HG02970 (cell line): ENCODE results near the gene LRP8.

Experiments used
- ATAC-seq: cut with Tn5 transposase; IDR thresholded peaks from one replicate; pipeline ENCODE4 v1.9.1; 2021; ENCODE audit warnings: mild to moderate bottlenecking, moderate library complexity, moderate number of reproducible peaks; ENCODE audit not compliant: unreplicated experiment, low FRiP score

The LRP8 gene

DNA sequence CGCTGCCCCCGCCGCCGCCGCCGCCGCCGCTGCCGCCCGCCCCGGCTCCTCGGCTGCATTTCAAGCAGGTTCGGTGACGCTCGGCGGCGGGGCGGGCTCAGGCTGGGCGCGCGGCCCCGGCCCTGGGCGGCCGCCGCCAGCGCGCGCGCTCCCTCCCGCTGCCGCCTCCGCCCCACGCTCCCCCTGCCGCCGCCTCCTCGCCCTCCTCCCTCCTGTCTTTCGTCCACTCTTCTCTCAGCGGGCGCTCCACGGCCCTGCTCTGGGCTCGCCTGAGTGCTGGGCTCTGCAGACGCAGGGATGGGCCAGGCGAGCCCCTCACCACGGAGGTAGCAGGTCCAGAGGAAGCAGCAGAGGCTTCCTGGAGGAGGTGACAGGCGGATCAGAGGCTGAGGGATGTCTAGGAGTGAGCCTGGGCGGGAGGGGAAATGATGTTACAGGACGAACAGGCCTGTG is at the start of gene LRP8:
LRP8 (minus strand) TSS at position 62 of the 453 bp plus-strand sequence. CDS start 158 bp downstream, outside the sequence.
- peak; percentile 36 for ATAC-seq

GRCh38 chr1:53377438-53377841 is 49.6 kb upstream of the LRP8 start:
- ATAC-seq, result no peak

GRCh38 chr1:53376742-53377437 is 49.0 kb upstream of the LRP8 start:
- ATAC-seq, result no peak

DNA sequence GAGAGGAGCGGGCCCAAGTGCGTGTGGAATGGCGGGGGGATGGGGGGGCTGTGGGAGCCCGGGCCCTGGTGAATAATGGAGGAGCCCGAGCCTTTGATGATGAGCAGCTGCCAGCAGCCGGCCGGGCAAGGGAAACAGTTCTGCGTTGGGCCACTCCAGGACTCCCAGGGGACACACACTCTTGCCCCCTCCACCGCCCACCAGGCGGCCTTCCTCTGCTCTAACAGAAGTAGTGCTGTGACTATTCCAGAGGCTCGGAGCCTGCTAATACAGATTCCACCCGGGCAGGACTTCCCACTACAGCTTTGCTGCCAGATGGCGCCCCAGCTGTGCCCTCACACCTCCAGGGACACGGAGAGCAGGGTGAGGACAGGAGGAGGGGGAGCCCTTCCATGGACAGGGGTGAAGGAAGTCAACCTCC is 48.2 kb upstream of the LRP8 start:
- ATAC-seq, result no peak

DNA sequence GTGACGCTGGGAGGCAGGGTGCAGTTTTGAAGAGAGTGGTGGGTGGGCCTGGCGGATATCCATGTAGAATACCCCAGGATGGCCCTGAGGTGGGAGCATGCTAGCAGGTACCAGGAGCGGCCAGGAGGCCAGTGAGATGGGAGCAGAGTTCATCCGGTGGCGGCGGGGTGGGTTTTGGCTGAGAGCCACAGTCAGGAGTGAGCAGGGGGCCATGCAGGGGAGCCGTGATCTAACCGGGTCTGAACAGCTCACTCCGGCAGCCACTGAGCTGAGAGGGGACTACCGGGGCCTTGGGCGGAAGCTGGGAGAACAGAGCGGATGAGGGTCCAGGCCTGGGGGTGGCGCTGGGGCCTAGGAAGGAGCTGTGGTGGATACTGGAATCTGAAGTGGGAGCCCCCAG is 47.6 kb upstream of the LRP8 start:
- no peak for ATAC-seq

GRCh38 chr1:53373246-53373645 is 45.4 kb upstream of the LRP8 start:
- no peak for ATAC-seq

DNA sequence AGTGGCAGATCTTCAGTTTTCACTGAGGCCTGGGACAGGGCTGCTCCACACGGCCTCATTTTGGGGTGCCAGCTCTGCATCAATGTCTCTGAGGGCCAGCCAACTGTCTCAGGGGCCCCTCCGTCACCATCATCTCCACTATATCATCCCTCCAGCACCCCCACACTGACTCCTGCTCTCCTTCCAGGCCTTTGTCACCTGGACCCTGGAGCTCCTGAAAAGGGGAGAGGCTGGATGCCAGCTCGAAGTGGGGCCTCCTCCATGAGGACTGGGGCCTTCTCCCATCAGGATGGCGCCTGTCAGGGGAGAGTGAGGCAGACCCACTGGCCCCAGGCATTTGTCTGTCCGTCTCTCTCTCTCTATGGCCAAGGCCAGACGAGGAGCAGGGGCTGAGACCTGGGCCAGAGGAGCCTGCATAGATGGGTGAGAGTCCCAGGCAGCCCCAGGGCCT is 44.7 kb upstream of the LRP8 start:
- no peak for ATAC-seq

GRCh38 chr1:53371851-53372250 is 44.0 kb upstream of the LRP8 start:
- no peak for ATAC-seq

- ATAC-seq, result no peak
Measured at GRCh38 chr1:53371121-53371666, 43.3 kb upstream of the LRP8 start.

DNA sequence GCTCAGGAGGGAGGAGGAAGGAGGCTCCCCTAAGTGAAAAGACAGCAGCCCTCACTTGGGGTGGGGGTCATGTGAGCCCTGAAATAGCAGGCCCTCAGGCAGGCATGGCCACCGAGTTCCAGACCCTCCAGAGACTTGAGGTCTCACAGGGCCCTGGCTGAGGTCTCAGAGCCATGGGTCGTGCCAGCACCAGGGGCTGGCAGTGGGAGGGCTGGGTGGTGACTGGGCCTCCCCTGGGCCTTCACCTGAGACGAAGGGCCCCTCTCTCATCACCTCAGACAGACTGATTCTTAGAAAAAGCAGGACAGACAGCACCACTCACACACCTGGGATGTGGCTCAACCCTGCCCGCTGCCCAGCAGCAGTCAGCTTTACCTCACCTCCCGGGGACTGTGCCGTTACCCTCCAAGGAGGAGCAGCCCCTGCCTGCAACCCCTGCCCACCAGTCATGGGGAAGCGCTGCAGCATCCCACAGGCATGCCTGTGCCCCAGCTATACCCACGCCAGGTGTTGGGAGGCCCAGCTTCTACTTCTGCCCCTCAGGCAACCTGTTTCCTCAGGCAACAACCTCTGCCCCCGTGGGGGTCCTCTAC is 42.6 kb upstream of the LRP8 start:
- no peak for ATAC-seq

DNA sequence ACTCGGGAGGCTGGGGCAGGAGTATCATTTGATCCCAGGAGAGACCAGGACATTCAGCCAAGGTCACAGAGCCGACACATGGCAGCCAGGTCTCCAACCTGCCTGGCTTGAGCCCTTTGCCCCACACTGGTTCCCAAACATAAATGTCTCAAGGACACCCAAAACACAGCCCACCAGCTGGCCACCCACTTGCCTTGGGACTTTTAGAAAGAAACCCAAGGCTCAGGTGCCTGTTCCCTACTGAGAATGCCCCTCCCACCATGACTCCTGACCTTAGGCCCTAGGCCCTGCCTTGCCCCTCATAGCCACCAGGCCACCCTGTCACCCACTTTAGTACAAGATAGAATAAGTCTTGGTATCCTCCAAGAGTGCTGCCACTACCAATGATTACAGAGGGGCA is 41.9 kb upstream of the LRP8 start:
- ATAC-seq, result no peak

DNA sequence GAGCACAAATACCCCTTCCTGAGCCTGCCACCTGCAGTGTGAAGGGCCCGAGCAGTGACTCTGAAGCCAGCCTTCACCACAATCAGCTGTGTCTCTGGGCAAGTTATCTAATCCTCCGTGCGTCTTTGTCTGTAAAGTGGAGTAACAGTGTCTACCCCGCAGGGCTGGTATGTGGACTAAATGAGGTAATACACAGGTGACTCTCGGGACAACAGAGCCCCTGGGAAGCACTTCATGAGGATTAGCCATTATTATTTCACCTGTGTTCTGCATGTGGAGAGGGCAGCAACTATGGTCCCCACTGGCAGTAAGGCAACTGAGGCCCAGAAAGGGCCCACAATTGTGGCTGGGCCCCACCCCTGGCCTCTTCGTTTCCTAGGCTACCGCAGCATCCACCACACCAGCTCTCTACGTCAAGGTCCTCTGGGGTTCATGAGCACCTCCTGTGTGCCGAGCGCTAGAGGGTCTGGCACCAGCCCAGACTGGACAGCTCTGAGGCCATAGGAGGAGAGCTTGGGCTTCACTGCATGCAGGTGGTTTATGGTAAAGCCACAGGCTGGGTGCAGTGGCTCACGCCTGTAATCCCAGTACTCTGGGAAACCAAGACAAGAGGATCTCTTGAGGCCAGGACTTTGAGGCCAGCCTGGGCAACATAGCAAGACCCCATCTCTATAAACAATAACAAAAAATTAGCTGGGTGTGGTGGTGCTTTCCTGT is 41.3 kb upstream of the LRP8 start:
- ATAC-seq, result no peak

DNA sequence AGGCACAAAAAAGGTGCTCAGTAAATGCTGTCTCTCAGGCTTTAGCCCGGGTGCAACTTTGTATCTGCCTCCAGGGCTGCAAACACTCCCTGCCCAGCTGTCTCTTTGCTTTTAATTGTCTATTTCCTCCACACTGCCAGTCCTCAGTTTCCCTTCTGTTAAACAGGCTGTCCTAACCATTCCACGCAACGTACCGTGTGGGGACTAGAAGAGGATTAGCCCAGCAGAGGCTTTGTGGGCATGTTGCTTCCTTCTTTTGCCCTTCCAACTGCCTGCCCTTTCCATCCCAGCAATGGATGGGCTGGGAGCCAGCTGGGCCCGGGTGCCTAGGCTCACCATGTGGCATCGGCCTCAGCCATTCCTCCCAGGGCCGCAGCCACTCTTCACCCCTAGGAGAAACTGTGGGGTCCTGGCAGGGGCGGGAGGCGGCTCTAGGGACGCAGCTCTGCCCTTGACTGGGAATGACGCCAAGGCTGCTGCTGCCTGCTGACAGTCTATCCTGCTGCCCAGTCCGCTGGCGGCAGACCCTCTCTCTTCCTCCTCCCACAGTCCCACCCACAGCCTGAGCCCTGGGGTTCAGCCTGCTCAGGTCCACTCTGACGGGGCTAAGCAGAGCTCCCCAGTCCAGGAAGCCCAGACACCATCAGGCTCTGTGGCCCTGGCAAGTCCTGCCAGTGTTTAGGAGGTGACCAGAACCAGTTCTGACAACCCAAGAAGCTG is 40.6 kb upstream of the LRP8 start:
- no peak for ATAC-seq

DNA sequence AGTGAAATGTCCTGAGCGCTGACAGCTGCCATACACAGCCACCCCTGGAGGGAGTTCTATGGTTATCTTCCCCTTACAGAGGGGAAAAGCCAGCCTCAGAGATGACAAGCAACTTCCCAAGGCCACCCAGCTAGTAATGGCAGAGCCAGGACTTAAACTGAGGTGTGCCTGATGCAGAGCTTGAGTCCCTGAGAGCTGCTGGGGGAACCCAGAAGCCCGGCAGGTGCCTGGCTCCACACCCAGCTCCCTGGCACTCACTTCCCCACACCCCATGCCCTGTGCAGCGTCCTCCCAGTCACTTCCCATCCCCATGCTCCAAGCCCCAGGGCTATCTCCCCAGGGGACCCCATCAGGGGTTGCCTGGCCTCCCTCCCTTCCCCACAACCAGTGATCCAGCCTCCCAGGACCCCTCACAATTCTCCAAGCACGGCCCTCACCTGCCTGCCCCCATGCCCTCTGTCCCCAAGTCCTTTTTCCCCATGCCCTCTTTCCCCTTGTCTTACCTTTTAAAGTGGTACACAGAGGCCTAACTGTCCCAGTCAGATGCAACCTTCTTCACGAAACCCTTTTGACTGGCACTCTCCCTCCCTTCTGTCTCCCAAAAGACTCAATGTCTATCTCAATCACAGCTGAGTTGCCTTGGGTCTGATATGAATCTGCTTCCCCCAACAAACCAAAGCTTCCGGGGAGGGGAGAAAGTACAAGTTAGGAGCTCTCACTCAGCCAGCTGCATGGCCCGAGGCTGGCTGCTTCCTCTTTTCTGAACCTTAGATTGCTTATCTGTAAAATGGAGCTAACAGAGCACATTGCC is 39.8 kb upstream of the LRP8 start:
- peak; percentile 73 for ATAC-seq

DNA sequence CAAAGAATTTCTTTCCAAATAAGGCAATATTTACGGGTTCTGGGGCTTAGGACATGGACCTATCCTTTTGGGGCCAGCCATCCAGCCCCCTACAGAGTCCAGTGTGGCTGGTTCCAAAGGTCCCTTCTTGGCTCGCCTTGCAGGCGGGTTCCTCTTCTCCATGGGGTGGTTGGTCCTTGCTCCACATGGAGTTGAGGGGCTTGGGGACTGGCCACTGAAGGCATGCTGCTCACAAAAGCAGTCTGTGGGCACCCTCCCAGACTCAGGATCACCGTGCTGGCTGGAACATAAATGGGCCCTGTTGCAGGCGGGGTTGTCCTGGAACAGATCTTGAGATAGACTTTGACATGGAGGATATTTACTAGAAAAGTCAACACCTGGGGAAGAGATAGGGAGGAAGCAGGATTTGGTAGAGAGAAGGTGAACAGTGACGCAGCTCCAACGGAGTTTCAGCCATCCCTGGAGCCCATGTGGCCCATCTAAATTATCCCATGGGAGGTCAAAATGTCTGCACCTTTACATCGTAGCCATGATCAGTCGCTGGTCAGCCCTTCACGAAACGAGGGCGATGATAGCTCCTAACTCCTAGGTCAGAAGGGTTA is 39.1 kb upstream of the LRP8 start:
- ATAC-seq, result no peak

DNA sequence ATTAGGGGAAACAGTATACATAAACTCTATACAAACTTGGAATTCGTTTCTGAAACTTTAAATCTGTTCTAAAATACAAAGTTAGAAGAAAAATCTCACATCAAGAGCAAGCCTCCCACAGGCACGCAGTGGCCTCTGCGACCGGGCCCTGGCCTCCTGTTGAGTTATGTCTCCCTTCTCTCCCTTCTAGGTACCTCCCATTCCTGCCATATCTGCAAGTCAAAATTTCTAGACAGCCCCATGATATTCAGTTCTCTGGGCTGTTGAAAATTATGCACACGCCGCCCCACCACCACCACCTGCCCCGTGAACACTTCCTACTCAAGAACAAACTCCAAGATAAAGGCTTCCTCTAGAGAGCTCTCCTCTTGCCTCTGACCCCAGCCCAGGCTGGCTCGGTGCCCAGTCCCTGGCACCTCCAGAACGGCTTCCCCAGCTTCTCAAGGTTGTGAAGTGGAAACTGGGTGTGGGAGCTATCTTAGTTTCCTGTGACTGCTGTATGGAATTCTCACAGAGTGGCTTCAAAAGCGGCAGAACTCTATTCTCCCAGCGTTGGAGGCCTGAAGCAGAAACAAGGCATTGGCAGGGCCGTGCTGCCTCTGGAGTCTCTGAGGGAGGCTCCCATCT is 37.7 kb upstream of the LRP8 start:
- no peak for ATAC-seq

- no peak for ATAC-seq
Measured at GRCh38 chr1:53362851-53363642, 35.2 kb upstream of the LRP8 start.

GRCh38 chr1:53362270-53362669 is 34.4 kb upstream of the LRP8 start:
- ATAC-seq, result no peak
